ELF-1 (cell line): ENCODE data around the gene PSMD2.
"Not testable (repeated sequence)": the region's sequence is repeated elsewhere in the genome, so short reads cannot be mapped to it uniquely, and the experiment has no call there.

Experiments used
- DNase-seq: peaks from one replicate; pipeline ENCODE4 v3.0.0-alpha.2; 2016; ENCODE audit warnings: low read depth, low spot score

Gene PSMD2

DNA sequence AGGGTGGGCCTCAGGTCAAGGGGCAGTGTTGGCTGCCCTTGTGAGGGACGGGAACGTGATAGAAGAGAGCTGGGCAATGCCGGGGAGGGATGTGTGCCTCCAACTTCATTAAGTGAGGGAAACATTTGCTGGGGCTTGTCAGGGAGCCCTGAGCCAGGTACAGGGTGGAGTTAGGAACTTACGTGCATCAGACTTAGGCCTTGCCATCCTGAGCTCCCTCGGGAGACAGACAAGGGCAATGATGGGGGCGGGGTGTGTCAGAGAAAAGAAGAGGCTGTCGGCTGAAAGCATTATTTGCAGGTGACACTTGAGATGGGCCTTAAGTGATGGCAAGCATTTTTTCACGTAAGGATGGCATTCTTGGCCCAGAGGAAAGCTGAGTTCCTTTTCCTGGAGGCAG lies 40.0 kb downstream of the PSMD2 start:
- DNase-seq = no peak

DNA sequence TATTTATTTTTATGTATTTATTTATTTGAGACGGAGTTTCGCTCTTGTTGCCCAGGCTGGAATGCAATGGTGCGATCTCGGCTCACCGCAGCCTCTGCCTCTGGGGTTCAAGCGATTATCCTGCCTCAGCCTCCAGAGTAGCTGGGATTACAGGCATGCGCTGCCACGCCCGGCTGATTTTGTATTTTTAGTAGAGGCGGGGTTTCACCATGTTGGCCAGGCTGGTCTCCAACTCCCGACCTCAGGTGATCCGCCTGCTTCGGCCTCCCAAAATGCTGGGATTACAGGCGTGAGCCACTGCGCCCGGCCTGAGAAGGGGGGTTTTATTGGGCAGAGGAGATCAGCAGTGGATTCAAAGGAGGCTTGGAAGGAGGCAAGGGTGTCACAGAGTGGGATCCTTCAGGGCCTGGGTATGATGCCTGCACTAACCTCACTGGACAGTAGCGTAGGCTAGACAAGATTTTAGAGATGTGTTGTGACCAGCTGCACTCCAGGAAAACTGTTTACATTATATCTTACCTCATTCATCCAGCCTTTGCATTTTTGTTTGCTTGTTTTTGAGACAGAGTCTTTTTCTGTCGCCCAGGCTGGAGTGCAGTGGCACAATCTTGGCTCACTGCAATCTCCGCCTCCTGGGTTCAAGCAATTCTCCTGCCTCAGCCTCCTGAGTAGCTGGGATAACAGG lies 40.6 kb downstream of the PSMD2 start:
- DNase-seq = not testable (repeated sequence)

- no peak for DNase-seq
Observed at GRCh38 chr3:184341925-184342324, 42.9 kb downstream of the PSMD2 start.

DNA sequence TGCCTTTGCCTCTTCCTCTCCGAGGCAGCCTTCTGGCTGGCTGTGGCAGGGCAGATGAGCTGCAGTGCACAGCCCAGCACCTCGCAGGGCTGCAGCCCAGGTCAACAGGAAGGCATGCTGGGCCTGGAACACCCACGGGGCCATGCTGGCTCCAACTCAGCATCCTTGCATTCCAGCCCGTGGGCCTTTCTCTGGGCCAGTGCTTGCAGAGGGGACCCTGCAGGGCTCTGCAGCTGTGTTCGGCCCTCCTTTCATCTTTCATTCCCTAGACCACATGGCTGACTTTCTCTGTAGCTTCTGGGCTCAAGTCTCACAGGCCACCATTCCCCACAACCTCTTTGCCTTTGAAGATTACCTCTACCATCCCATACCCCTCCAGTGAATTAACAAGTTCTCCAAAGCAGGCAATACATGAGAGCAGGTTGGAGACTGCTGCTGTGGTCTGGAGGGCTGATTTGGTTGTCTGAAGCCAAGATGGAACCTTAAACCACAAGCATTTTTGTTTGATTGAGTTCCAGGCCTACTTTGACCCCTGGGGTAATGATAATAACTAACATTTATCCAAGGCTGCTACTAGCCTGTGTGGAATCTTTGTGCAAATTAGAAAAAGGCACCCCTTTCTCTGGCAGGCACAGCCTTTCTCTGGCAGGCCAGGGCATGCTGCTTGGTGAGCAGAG lies 44.3 kb downstream of the PSMD2 start:
- DNase-seq = no peak

DNA sequence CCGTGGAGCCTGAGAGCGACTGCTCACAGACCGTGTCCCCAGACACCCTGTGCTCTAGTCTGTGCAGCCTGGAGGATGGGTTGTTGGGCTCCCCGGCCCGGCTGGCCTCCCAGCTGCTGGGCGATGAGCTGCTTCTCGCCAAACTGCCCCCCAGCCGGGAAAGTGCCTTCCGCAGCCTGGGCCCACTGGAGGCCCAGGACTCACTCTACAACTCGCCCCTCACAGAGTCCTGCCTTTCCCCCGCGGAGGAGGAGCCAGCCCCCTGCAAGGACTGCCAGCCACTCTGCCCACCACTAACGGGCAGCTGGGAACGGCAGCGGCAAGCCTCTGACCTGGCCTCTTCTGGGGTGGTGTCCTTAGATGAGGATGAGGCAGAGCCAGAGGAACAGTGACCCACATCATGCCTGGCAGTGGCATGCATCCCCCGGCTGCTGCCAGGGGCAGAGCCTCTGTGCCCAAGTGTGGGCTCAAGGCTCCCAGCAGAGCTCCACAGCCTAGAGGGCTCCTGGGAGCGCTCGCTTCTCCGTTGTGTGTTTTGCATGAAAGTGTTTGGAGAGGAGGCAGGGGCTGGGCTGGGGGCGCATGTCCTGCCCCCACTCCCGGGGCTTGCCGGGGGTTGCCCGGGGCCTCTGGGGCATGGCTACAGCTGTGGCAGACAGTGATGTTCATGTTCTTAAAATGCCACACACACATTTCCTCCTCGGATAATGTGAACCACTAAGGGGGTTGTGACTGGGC lies 45.7 kb downstream of the PSMD2 start:
- no peak for DNase-seq

- DNase-seq = peak; percentile 90
Observed at GRCh38 chr3:184345317-184346144, 46.5 kb downstream of the PSMD2 start.

- no peak for DNase-seq
Observed at GRCh38 chr3:184346480-184347190, 47.6 kb downstream of the PSMD2 start.

- no peak for DNase-seq
Observed at GRCh38 chr3:184347321-184348056, 48.4 kb downstream of the PSMD2 start.

DNA sequence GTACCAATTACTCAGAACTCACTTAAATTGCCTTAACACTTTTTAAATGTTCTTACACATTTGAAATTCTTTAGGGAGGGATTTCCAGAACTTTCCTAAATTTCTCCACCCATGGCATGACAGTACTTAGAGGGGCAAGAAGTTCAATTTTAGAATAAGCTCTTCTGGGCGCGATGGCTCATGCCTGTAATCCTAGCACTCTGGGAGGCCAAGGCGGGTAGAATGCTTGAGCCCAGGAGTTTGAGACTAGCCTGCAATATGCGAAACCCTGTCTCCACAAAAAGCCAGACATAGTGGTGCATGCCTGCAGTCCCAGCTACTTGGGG lies 49.0 kb downstream of the PSMD2 start:
- DNase-seq = no peak

- no peak for DNase-seq
Observed at GRCh38 chr3:184349563-184350470, 50.8 kb downstream of the PSMD2 start.

GRCh38 chr3:184350618-184351017 lies 51.6 kb downstream of the PSMD2 start:
- no peak for DNase-seq

DNA sequence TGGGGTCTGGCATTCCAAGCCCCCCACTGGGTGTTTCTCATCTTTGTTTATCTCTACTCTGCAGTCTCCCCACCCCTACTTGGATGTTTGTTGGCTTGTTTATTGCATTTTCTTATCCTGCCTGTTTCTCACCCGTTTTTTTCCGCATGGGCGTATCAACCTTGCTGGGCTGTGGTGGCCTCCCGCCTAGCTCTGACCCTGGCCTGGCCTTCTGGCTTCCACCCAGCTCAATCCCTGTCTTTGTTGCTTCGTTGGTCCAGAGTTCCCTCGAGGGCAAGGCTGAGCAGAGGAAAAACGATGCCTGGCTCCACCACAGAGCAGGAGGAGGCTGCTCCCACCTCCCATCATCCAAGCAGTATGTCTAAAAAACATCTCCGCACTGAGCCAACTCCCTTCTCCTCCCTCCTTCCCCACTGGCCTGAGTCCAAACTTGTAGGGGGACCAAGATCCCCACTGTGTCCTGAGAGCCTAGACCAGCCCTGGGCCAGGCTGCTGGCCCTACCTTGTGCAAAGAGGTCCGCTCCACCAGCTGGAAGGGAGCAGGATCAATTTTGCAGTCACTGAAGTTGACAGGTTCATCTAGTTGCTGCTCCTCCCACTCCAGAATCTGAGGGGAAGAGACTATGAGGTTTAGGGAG lies 52.6 kb downstream of the PSMD2 start:
- peak; percentile 43 for DNase-seq

GRCh38 chr3:184352149-184352785 lies 53.2 kb downstream of the PSMD2 start:
- no peak for DNase-seq

DNA sequence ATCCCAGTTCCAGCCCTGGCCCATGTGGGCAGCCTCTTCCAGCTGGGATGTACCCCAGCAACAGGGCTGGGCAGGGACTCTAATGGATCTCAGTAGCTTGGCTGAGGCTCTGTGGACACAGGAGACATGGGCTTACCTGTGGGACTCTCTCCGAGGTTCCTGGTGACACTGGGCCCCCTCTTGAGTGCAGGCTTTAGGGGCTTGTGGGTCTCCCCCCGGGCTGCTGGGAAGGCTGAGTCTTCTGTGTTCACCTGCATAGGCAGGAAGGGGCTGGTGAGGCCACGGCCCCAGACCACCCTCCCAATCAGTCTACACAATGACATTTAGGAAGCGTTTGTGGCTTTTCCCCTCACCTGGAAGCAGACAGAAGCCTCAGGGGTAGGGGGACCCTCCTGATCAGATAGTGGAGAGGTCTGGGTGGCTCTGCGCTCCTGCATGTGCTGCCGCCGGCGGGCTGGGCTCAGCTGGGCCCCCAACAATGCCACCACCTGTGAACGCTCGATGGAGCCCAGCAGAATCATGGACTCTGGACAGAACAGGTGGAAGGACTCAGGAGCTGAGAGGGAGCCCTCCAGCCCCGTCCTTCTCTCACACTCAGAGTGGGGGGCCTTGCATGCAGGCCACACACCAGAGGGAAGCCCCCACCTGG lies 54.0 kb downstream of the PSMD2 start:
- no peak for DNase-seq

- no peak for DNase-seq
Observed at GRCh38 chr3:184353546-184353941, 54.5 kb downstream of the PSMD2 start.

DNA sequence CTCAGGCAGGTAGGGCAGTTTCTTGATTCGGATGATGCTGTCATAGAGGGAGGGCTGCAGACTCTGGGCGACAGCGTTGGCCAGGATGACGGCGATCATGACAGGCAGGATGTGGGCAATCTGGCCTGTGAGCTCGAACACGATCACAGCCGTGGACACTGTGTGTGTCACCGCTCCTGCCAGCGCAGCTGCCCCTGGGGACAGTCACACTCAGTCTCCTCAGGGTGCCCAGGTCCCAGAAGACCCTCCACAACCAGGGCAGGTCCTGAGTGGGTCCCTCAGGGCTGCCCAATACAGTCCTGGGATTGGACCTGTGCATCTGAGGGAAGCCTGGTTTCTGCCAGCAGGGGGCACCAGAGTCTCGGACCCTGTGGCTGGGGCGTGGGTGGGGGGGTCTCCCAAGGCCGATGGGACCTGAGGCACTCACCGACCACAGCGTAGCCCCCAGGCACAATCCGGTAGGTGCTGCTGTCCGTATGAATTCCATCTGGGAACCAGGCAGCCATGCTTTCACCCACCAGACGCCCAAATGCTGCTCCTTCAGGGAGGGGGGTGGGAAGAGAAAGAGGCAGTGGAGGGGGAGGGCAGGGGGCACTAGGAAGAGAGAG lies 55.2 kb downstream of the PSMD2 start:
- DNase-seq = peak; percentile 64

DNA sequence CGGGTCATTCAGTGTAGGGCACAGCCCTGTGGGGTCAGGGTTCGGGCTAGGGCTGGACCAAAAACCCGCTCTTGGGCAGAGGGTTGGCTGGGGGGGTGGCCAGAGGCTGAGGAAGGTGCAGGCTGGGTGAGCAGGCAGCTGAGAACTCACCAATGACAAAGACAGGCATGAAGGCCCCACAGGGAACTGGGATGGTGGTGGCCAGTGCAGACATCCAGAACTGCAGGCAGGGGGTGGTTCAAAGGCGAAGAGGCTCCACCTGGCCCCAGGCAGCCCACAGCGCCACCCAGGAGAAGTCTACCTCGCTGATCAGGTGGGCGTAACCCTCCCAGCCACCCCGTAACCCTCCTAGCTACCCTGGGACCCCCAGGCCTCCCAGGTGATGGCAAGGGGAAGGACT lies 55.7 kb downstream of the PSMD2 start:
- DNase-seq = no peak
